Cardiac muscle cell (in vitro differentiated cells and primary cell): Measurements from ENCODE around the gene MGMT. TPM values are rescaled to one million over a fixed set of nuclear protein-coding genes. Genes with fewer than 3 reads are reported as not detected.

Experiments used
- DNase-seq, 2 donors: peaks; one replicate each; pipeline versions ENCODE4 v3.0.0 to v3.0.0-alpha.2; 2010 to 2017; ENCODE audit warnings: low read depth in 1 of 2, low spot score in 1 of 2
- H3K27ac ChIP-seq: fragments of 200-600 bp; sonication (generic); 2 replicates; pipeline ENCODE4 v1.5.1; 2016
- H3K27me3 ChIP-seq: fragments of 200-600 bp; sonication (generic); 2 replicates; pipeline ENCODE4 v1.6.0; 2016; ENCODE audit warnings: control low read depth
- H3K36me3 ChIP-seq: fragments of 200-600 bp; sonication (generic); 2 replicates; pipeline ENCODE4 v1.5.1; 2016; ENCODE audit warnings: control low read depth
- H3K4me1 ChIP-seq: fragments of 200-600 bp; sonication (generic); 2 replicates; pipeline ENCODE4 v1.8.1; 2017; ENCODE audit warnings: low read depth, mild to moderate bottlenecking, mixed run types
- H3K4me3 ChIP-seq: fragments of 200-600 bp; sonication (generic); 2 replicates; pipeline ENCODE4 v1.5.1; 2016; ENCODE audit warnings: mild to moderate bottlenecking
- H3K9me3 ChIP-seq: fragments of 200-600 bp; sonication (generic); 2 replicates; pipeline ENCODE4 v1.5.1; 2017; ENCODE audit warnings: low read depth, mild to moderate bottlenecking, control low read depth
- CTCF ChIP-seq: IDR thresholded peaks from 2 replicates; pipeline ENCODE4 v1.5.1; 2012; ENCODE audit warnings: low read depth, mild to moderate bottlenecking, low read length
- polyA plus RNA-seq: library from polyadenylated mRNA; unstranded; fragments of >200 nt; fragmentation: Nextera tagmentation; extraction: Ambion mirVana; gene quantifications from 2 replicates; pipeline ENCODE4 v1.2.1, GENCODE V29; 2016
- total RNA-seq: library from RNA; depleted of rRNA; stranded (reverse); fragments of >200 nt; gene quantifications from 2 replicates; pipeline ENCODE4 v1.2.3, GENCODE V29; 2016

Gene MGMT
- total and polyA plus RNA-seq, 2 experiments from 2014 or later, result 21.8 to 28.0 TPM

GRCh38 chr10:129525401-129525801 lies 58.4 kb downstream of the MGMT start:
- H3K27ac ChIP-seq, result no peak overlapping the region
- H3K4me1 ChIP-seq, result no peaks in the 10 kb centered on the region
- no peak for TF ChIP-seq CTCF
- H3K9me3 ChIP-seq, result no peaks in the 10 kb centered on the region
- H3K36me3 ChIP-seq, result no peaks in the 10 kb centered on the region
- peak in 1 of 2 donors; percentile 75 for DNase-seq
- H3K4me3 ChIP-seq, result no peak overlapping the region
- no peaks in the 10 kb centered on the region for H3K27me3 ChIP-seq

- Histone ChIP-seq H3K27ac (no peak overlapping the region), H3K4me3 (no peak overlapping the region), H3K9me3 (no peaks in the 10 kb centered on the region), H3K27me3 (no peaks in the 10 kb centered on the region), H3K4me1 (peaks cover 1% of the 10 kb centered on the region), H3K36me3 (no peaks in the 10 kb centered on the region)
- DNase-seq, result no peak
- TF ChIP-seq CTCF, result no peak
These were observed 59.9 kb downstream of the MGMT start for GRCh38 chr10:129526943-129527342.

GRCh38 chr10:129528376-129528978 lies 61.4 kb downstream of the MGMT start:
- Histone ChIP-seq H3K9me3 (no peaks in the 10 kb centered on the region), H3K36me3 (no peaks in the 10 kb centered on the region), H3K4me1 (peaks cover 3% of the 10 kb centered on the region), H3K27me3 (no peaks in the 10 kb centered on the region), H3K27ac (no peak overlapping the region), H3K4me3 (no peak overlapping the region)
- DNase-seq, result no peak
- no peak for TF ChIP-seq CTCF

- no peak for DNase-seq
- H3K9me3 ChIP-seq, result no peaks in the 10 kb centered on the region
- no peak overlapping the region for H3K4me3 ChIP-seq
- peaks cover 3% of the 10 kb centered on the region for H3K4me1 ChIP-seq
- no peaks in the 10 kb centered on the region for H3K27me3 ChIP-seq
- no peak for TF ChIP-seq CTCF
- H3K36me3 ChIP-seq, result no peaks in the 10 kb centered on the region
- no peak overlapping the region for H3K27ac ChIP-seq
These were observed 63.5 kb downstream of the MGMT start for GRCh38 chr10:129530581-129530980.

GRCh38 chr10:129531195-129531968 lies 64.3 kb downstream of the MGMT start:
- Histone ChIP-seq H3K4me3 (no peak overlapping the region), H3K9me3 (no peaks in the 10 kb centered on the region), H3K27me3 (no peaks in the 10 kb centered on the region), H3K4me1 (peaks cover 3% of the 10 kb centered on the region), H3K27ac (peak overlapping the region; percentile 60), H3K36me3 (no peaks in the 10 kb centered on the region)
- no peak for TF ChIP-seq CTCF
- DNase-seq, result peak; percentile 24 to 68
